Gastroesophageal sphincter (tissue), 4 donors: Measurements from ENCODE around the gene TOP1. TPM values are rescaled to one million over a fixed set of nuclear protein-coding genes. Genes with fewer than 3 reads are reported as not detected.
A peak's percentile ranks its signal among the peaks of the same experiment; 100 is the strongest.

ENCODE experiments used
- ATAC-seq: fragments of 150-250 bp; one replicate; pipeline ENCODE4 v1.9.1; 2016; ENCODE audit warnings: mild to moderate bottlenecking, moderate library complexity
- H3K27ac ChIP-seq, 4 donors: fragments of 200-600 bp; sonication (generic) in 3 of 4; 1 replicate in 3 of 4; 2 replicates in 1 of 4; pipeline ENCODE4 v1.5.1; 2016 to 2019
- H3K27me3 ChIP-seq: fragments of 200-600 bp; sonication (generic); one replicate; pipeline ENCODE4 v1.5.1; 2019
- H3K36me3 ChIP-seq, 2 donors: fragments of 200-600 bp; sonication (generic); one replicate each; pipeline ENCODE4 v1.5.1; 2019; ENCODE audit warnings: control low read depth in 1 of 2
- H3K4me1 ChIP-seq, 3 donors: fragments of 200-600 bp; sonication (generic); 1 replicate in 2 of 3; 2 replicates in 1 of 3; pipeline ENCODE4 v1.5.1; 2016 to 2019; ENCODE audit warnings: control low read depth in 2 of 3
- H3K4me3 ChIP-seq, 2 donors: fragments of 200-600 bp; sonication (generic); one replicate each; pipeline ENCODE4 v1.5.1; 2019; ENCODE audit warnings: mild to moderate bottlenecking in 1 of 2, moderate library complexity in 1 of 2
- H3K9me3 ChIP-seq, 3 donors: fragments of 200-600 bp; sonication (generic); one replicate each; pipeline ENCODE4 v1.5.1; 2017 to 2019; ENCODE audit warnings: control low read depth in 2 of 3
- EP300 ChIP-seq: sonication (generic); formaldehyde crosslinking; IDR thresholded peaks from one replicate; pipeline ENCODE4 v1.6.1; 2017; ENCODE audit warnings: antibody characterized with exemption, mild to moderate bottlenecking
- POLR2A ChIP-seq, 2 donors: fragments of 450-650 bp; IDR thresholded peaks; one replicate each; pipeline ENCODE4 v1.6.1; 2017; ENCODE audit warnings: antibody characterized with exemption in 2 of 2, mild to moderate bottlenecking in 2 of 2, moderate library complexity in 1 of 2
- POLR2AphosphoS5 ChIP-seq: sonication (generic); formaldehyde crosslinking; IDR thresholded peaks from one replicate; pipeline ENCODE4 v1.6.1; 2017; ENCODE audit warnings: antibody characterized with exemption
- WGBS, 2 donors: methylation state at CpG; one replicate each; pipeline ENCODE4 v1.1.5; 2018; ENCODE audit warnings: low coverage in 1 of 2; 5-methylcytosine and 5-hydroxymethylcytosine counted together
- total RNA-seq, 4 donors: library from RNA; depleted of rRNA; stranded (reverse); fragments of >200 nt; gene quantifications; one replicate each; pipeline ENCODE4 v1.1.0, GENCODE V29; 2016
- TF ChIP-seq, protein P1 (sequence below), 4 experiments: fragments of 200-600 bp in 2 of 4; fragments of 450-650 bp in 2 of 4; sonication (generic) in 1 of 4; IDR thresholded peaks; one replicate each; pipeline ENCODE4 v1.5.1; 2017 to 2019; ENCODE audit warnings: antibody characterized with exemption in 4 of 4, mild to moderate bottlenecking in 2 of 4, moderate library complexity in 2 of 4

TOP1 gene
- total RNA-seq, 4 donors from 2014 or later: 22.0 to 31.6 (median 28.8) TPM

- no peaks in the 10 kb centered on the region for H3K9me3 ChIP-seq
- no peak for ATAC-seq
- 73 to 89% methylated on average over 5 to 6 of the region's 6 CpGs for WGBS, 2 donors
These were observed 31.5 kb upstream of the TOP1 start for GRCh38 chr20:40997116-40997515.

DNA sequence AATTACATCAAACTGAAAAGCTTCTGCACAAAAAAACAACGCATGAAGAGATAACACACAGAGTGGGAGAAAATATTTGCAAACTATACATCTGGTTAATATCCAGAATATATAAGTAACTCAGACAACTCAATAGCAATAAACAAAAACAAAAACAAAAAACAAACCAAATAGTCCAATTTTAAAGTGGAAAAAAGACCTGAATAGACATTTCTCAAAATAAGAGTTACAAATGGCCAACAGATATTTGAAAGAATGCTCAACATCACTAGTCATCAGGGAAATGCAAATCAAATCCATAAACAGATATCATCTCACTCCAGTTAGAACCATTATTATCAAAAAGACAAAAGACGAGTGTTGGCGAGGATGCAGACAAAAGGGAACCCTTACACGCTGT, 28.8 kb upstream of the TOP1 start:
- H3K27ac ChIP-seq: no peak overlapping the region
- H3K4me1 ChIP-seq: peaks cover 0 to 23% (median 5%) of the 10 kb centered on the region in 3 donors
- WGBS, 2 donors: 82 to 89% methylated on average over 3 to 4 of the region's 4 CpGs
- H3K36me3 ChIP-seq: no peaks in the 10 kb centered on the region
- TF ChIP-seq, protein P1, sequence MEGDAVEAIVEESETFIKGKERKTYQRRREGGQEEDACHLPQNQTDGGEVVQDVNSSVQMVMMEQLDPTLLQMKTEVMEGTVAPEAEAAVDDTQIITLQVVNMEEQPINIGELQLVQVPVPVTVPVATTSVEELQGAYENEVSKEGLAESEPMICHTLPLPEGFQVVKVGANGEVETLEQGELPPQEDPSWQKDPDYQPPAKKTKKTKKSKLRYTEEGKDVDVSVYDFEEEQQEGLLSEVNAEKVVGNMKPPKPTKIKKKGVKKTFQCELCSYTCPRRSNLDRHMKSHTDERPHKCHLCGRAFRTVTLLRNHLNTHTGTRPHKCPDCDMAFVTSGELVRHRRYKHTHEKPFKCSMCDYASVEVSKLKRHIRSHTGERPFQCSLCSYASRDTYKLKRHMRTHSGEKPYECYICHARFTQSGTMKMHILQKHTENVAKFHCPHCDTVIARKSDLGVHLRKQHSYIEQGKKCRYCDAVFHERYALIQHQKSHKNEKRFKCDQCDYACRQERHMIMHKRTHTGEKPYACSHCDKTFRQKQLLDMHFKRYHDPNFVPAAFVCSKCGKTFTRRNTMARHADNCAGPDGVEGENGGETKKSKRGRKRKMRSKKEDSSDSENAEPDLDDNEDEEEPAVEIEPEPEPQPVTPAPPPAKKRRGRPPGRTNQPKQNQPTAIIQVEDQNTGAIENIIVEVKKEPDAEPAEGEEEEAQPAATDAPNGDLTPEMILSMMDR (IDR thresholded peaks at IDR 0.05): no peak
- no peak for TF ChIP-seq POLR2AphosphoS5
- no peak for TF ChIP-seq POLR2A (IDR thresholded peaks at IDR 0.05)
- no peak for TF ChIP-seq EP300
- no peak overlapping the region for H3K4me3 ChIP-seq
- ATAC-seq: no peak
- no peaks in the 10 kb centered on the region for H3K9me3 ChIP-seq
- no peaks in the 10 kb centered on the region for H3K27me3 ChIP-seq

More at GRCh38 chr20:40997116-40997515, 31.5 kb upstream of the TOP1 start:
- Histone ChIP-seq H3K27me3 (no peaks in the 10 kb centered on the region), H3K27ac (no peak overlapping the region), H3K36me3 (no peaks in the 10 kb centered on the region), H3K4me1 (no peaks in the 10 kb centered on the region), H3K4me3 (no peak overlapping the region)
- no peak for TF ChIP-seq POLR2AphosphoS5
- TF ChIP-seq, protein P1 (IDR thresholded peaks at IDR 0.05): no peak
- TF ChIP-seq EP300: no peak
- TF ChIP-seq POLR2A (IDR thresholded peaks at IDR 0.05): no peak

DNA sequence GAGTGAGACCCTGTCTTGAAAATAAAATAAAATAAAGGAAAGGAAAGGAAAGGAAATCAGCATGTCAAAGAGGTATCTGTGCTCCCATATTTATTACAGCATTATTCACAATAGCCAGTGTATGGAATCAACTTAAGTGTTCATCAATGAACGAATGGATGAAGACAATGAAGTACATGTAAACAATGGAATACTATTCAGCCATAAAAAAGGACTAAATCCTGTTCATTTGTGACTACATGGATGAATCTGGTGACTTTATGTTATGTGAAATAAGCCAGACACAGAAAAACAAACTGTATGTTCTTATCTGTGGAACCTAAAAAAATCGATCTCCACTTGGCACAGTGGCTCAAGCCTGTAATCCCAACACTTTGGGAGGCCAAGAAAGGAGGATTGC, 28.0 kb upstream of the TOP1 start:
- Histone ChIP-seq H3K4me3 (no peak overlapping the region), H3K9me3 (no peaks in the 10 kb centered on the region), H3K36me3 (no peaks in the 10 kb centered on the region), H3K27me3 (no peaks in the 10 kb centered on the region), H3K4me1 (peaks cover 0 to 31% (median 6%) of the 10 kb centered on the region in 3 donors), H3K27ac (no peak overlapping the region)
- ATAC-seq: no peak
- WGBS, 2 donors: 66 to 71% methylated on average over 2 of the region's 2 CpGs
- no peak for TF ChIP-seq POLR2A (IDR thresholded peaks at IDR 0.05)
- TF ChIP-seq POLR2AphosphoS5: no peak
- TF ChIP-seq, protein P1 (IDR thresholded peaks at IDR 0.05): no peak
- no peak for TF ChIP-seq EP300

GRCh38 chr20:41001497-41001896, 27.1 kb upstream of the TOP1 start:
- no peak overlapping the region for H3K27ac ChIP-seq
- H3K4me3 ChIP-seq: no peak overlapping the region
- no peaks in the 10 kb centered on the region for H3K27me3 ChIP-seq
- no peak for TF ChIP-seq POLR2AphosphoS5
- no peak for TF ChIP-seq POLR2A (IDR thresholded peaks at IDR 0.05)
- TF ChIP-seq, protein P1 (IDR thresholded peaks at IDR 0.05): no peak
- no peaks in the 10 kb centered on the region for H3K9me3 ChIP-seq
- ATAC-seq: no peak
- peaks cover 0 to 38% (median 8%) of the 10 kb centered on the region in 3 donors for H3K4me1 ChIP-seq
- 79 to 86% methylated on average over 4 of the region's 4 CpGs for WGBS, 2 donors
- no peaks in the 10 kb centered on the region for H3K36me3 ChIP-seq

GRCh38 chr20:41002842-41003142, 25.8 kb upstream of the TOP1 start:
- ATAC-seq: no peak
- Histone ChIP-seq H3K27ac (peak overlapping the region in 3 of 4 donors; percentile 59 to 71 (median 65)), H3K4me3 (no peak overlapping the region), H3K9me3 (no peaks in the 10 kb centered on the region), H3K36me3 (no peaks in the 10 kb centered on the region), H3K27me3 (no peaks in the 10 kb centered on the region), H3K4me1 (peaks cover 0 to 48% (median 8%) of the 10 kb centered on the region in 3 donors)
- 89% methylated on average over 1 of the region's 1 CpG; no CpG with 5 or more reads in 1 of the 2 donors for WGBS, 2 donors
- TF ChIP-seq, protein P1 (IDR thresholded peaks at IDR 0.05): no peak
- TF ChIP-seq POLR2A (IDR thresholded peaks at IDR 0.05): no peak
- TF ChIP-seq EP300: no peak
- TF ChIP-seq POLR2AphosphoS5: no peak
